SW 1271 (cell line): ENCODE results near the gene LKAAEAR1.
A peak's percentile ranks its signal among the peaks of the same experiment; 100 is the strongest.

ENCODE experiments used
- DNase-seq, 2 experiments: peaks; one replicate each; lab custom pipeline; 2025; lab: John Stamatoyannopoulos, UW

LKAAEAR1 gene

GRCh38 chr20:64051033-64051452 lies 33.2 kb downstream of the LKAAEAR1 start:
- no peak for DNase-seq

GRCh38 chr20:64050261-64051032 lies 33.8 kb downstream of the LKAAEAR1 start:
- DNase-seq = no peak

GRCh38 chr20:64049878-64050260 lies 34.3 kb downstream of the LKAAEAR1 start:
- no peak for DNase-seq

- peak in 1 of 2 experiments; percentile 17 for DNase-seq
Measured at GRCh38 chr20:64049060-64049877, 34.9 kb downstream of the LKAAEAR1 start, which contains the start of gene SOX18. TSS of gene SOX18 (minus strand) at chr20:64049639. CDS start at chr20:64049516, 123 bp downstream.

DNA sequence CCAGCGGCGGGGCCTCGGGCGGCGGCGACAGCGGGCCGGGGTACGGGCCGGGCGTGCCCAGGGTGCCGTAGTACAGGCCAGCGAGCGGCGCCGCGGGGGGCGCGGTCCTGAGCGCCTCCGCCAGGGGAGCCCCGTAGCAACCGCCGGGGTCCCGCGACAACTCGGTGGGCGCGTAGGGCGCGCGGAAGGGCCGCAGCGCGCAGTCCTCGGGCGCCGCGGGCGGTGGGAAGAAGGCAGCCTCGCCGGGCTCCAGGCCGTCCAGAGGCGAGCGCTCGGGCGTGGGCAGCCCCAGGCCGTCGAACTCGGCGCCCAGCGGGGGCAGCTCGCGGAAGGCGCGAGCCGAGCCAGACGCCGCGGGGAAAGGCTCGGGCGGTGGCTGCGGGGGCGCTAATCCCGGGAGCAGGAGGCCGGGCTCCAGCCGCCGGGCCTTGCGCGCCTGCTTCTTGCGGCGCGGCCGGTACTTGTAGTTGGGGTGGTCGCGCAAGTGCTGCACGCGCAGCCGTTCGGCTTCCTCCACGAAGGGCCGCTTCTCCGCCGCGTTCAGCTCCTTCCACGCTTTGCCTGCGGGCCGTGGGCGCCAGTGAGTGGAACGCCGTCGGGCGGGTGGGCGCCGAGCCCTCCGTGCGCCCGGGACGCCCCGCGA lies 35.7 kb downstream of the LKAAEAR1 start:
- no peak for DNase-seq

DNA sequence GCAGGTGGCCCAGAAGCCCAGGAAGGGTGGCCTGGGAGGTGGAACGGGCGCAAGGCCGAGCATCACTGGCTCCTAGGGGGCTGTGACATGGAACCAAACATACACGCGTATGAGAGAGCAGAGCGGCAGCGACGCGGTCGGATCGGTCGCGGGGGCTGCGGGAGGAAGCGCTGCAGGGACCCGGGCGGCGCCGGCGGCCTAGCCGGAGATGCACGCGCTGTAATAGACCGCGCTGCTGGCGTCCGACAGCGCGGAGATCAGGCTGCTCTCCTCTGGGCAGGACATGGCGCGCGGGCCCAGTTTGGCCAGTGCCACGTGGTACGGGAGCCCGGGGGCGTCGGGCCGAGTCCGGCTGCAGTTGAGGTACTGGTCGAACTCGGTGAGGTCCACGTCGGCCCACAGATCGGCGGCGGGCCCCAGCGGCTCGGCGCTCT lies 36.2 kb downstream of the LKAAEAR1 start:
- no peak for DNase-seq

DNA sequence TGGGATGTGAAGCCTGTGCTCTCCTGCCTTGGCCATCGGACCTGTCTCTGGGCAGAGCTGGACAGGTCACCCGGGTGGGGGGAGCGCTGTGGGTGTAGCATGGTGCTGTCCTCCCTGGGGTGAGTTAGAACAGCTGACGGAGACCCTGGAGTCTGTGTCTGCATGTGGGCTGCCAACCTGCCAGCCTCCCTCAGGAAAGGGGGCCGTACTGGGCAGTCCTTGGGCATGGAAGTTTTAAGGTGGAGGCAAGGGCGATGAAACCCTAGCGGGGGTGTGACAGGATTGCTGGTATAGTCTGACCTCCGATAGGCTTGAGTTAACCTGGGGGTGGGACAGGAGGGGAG lies 37.2 kb downstream of the LKAAEAR1 start:
- DNase-seq = no peak

- no peak for DNase-seq
Measured at GRCh38 chr20:64045346-64046011, 38.7 kb downstream of the LKAAEAR1 start.

DNA sequence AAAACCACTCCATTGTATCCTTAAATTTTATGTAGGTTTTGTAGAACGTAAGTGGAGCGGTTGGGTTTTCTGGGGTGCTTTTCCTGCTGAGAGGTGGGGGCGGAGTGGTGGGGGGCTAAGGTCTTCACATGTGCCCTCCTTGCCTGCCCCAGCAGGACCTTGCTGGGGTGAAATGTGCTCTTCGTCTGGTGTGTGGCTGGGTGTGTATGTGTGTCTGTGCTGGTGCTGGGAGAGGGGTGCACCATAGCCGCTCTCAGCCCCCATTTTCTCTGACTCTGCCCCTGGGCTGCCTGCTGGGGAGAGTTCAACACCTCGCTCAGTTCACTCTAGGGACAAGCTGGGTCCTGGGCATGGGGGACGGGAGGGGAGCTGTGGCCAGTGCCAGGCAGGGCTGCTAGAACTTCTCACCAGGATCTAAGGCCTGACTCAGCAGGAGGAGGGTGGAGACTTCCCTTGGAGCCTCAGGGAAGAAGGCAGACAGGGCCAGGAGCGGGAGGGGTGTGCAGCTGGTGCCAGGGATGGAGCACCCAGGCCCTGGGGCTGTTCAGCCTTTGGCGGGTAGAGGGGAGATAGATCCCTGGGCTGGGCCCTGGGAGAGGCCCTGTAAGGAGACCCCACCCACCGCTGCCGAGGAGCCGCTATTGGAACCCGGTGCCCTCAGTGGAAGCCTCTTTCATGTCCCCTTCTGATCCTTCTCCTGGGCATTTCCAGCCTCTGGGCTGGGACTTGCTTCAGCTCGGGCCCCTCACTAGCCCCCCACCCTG lies 39.5 kb downstream of the LKAAEAR1 start:
- peak; percentile 44 to 77 for DNase-seq

DNA sequence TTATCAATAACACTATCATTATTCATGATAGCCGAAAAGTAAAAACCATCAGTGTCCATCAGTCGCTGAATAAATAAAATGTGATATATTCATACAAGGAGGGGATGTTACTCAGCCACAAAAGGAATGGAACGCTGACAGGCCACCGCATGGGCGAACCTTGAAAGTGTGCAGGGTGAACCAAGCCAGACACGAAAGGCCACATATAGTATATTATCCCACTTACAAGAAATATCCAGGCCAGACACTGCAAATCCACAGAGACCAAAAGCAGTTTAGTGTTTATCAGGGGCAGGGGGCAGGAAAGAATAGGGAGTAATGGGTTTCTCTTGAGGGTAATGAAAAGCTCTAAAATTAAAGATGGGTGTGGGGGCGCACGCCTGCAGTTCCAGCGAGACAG lies 40.4 kb downstream of the LKAAEAR1 start:
- DNase-seq = no peak

- DNase-seq = no peak
Measured at GRCh38 chr20:64042054-64042781, 42.0 kb downstream of the LKAAEAR1 start.

GRCh38 chr20:64041781-64042053 lies 42.5 kb downstream of the LKAAEAR1 start:
- no peak for DNase-seq

- DNase-seq = no peak
Measured at GRCh38 chr20:64041040-64041780, 43.0 kb downstream of the LKAAEAR1 start.

- DNase-seq = no peak
Measured at GRCh38 chr20:64040231-64041039, 43.8 kb downstream of the LKAAEAR1 start.

GRCh38 chr20:64039293-64040160 lies 44.7 kb downstream of the LKAAEAR1 start:
- DNase-seq = no peak

DNA sequence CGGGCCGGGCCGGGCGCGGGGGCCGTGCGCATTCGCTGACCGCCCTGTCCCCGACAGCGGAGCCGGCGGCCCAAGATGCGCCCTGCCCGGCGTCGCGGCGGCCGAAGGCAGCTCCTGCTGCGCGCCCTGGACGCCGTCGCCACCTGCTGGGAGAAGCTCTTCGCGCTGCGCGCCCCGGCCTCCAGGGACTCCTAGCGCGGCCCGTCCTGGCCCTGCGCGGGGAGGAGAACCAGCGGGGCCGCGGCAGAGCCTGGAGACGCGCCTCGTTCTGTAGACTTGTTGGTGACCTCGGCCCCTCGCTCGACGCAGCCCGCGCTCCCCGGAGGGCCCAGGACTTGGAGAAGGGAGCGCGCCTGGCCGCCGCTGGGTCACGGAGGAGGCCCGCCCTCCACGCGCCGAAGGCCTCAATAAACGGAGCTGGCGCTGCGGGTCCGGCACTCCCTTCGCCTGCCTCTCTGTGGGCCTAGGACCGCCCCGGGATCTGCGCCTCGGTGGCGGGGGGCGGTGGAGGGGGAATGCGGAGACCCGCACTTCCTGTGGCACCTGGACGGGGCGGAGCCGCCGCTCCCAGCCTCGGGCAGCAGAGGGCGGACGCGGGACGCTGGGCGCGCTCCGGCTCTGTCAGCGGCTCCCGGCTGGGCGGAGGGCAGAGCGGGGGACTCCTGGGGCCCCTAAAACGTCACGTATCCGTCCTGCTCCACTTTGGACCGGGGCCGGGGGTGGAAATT lies 45.5 kb downstream of the LKAAEAR1 start:
- DNase-seq = peak; percentile 60 to 71

DNA sequence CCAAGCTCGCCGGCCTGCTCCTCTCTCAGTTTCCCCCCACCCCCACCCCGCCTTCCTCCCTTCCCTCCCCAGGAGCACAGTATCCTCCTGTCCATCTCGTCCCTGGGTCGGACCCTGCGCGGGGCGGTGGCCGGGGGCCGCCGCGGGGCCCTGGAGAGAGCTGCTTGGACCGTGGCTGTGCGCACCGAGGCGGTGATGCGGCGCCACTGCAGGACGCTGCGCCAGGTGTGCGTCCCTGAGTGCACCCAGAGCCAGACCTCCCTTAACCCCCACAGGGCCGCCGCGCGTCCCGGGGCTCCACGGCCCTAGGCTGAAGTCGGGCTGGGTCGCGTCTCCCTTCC lies 46.0 kb downstream of the LKAAEAR1 start:
- DNase-seq = no peak
